ENCODE measurements around the gene SEC22A. TPM values are rescaled to one million over a fixed set of nuclear protein-coding genes. Genes with fewer than 3 reads are reported as not detected.

Gene SEC22A
- polyA plus RNA-seq, 1 donor: 16.5 TPM

- Histone ChIP-seq H3K4me3 (ENCODE audit: low read length) (no peak overlapping the region), H3K36me3 (ENCODE audit: control insufficient read depth, insufficient read depth, low read length) (peaks cover 29% of the 10 kb centered on the region), H3K27ac (ENCODE audit: low read length) (no peak overlapping the region), H3K4me1 (ENCODE audit: control insufficient read depth, insufficient read depth, low read length) (no peaks in the 10 kb centered on the region), H3K9me3 (ENCODE audit: control insufficient read depth, low read depth, low read length) (no peaks in the 10 kb centered on the region), H3K27me3 (ENCODE audit: control insufficient read depth, insufficient read depth, low read length) (no peaks in the 10 kb centered on the region)
- DNase-seq: no peak
- WGBS (ENCODE audit: insufficient coverage, low lambda C conversion rate): no CpG with 5 or more reads among the region's 4 CpGs
Measured at GRCh38 chr3:123315271-123315595, 113.5 kb downstream of the SEC22A start.

- Histone ChIP-seq H3K4me1 (ENCODE audit: control insufficient read depth, insufficient read depth, low read length) (no peaks in the 10 kb centered on the region), H3K27me3 (ENCODE audit: control insufficient read depth, insufficient read depth, low read length) (no peaks in the 10 kb centered on the region), H3K27ac (ENCODE audit: low read length) (no peak overlapping the region), H3K36me3 (ENCODE audit: control insufficient read depth, insufficient read depth, low read length) (peaks cover 39% of the 10 kb centered on the region), H3K9me3 (ENCODE audit: control insufficient read depth, low read depth, low read length) (no peaks in the 10 kb centered on the region), H3K4me3 (ENCODE audit: low read length) (no peak overlapping the region)
- DNase-seq: no peak
- WGBS (ENCODE audit: insufficient coverage, low lambda C conversion rate): 80% methylated on average over 1 of the region's 14 CpGs
Measured at GRCh38 chr3:123317716-123318115, 116.0 kb downstream of the SEC22A start.

GRCh38 chr3:123318374-123318773, 116.6 kb downstream of the SEC22A start:
- Histone ChIP-seq H3K27ac (ENCODE audit: low read length) (no peak overlapping the region), H3K4me1 (ENCODE audit: control insufficient read depth, insufficient read depth, low read length) (no peaks in the 10 kb centered on the region), H3K4me3 (ENCODE audit: low read length) (no peak overlapping the region), H3K36me3 (ENCODE audit: control insufficient read depth, insufficient read depth, low read length) (peaks cover 42% of the 10 kb centered on the region), H3K9me3 (ENCODE audit: control insufficient read depth, low read depth, low read length) (no peaks in the 10 kb centered on the region), H3K27me3 (ENCODE audit: control insufficient read depth, insufficient read depth, low read length) (no peaks in the 10 kb centered on the region)
- WGBS (ENCODE audit: insufficient coverage, low lambda C conversion rate): no CpG with 5 or more reads among the region's 3 CpGs
- no peak for DNase-seq

GRCh38 chr3:123319760-123320159, 118.0 kb downstream of the SEC22A start:
- Histone ChIP-seq H3K27me3 (ENCODE audit: control insufficient read depth, insufficient read depth, low read length) (no peaks in the 10 kb centered on the region), H3K4me3 (ENCODE audit: low read length) (no peak overlapping the region), H3K36me3 (ENCODE audit: control insufficient read depth, insufficient read depth, low read length) (peaks cover 37% of the 10 kb centered on the region), H3K9me3 (ENCODE audit: control insufficient read depth, low read depth, low read length) (no peaks in the 10 kb centered on the region), H3K4me1 (ENCODE audit: control insufficient read depth, insufficient read depth, low read length) (no peaks in the 10 kb centered on the region), H3K27ac (ENCODE audit: low read length) (no peak overlapping the region)
- DNase-seq: no peak
- no CpG with 5 or more reads among the region's 10 CpGs for WGBS (ENCODE audit: insufficient coverage, low lambda C conversion rate)

- Histone ChIP-seq H3K36me3 (ENCODE audit: control insufficient read depth, insufficient read depth, low read length) (peaks cover 40% of the 10 kb centered on the region), H3K27me3 (ENCODE audit: control insufficient read depth, insufficient read depth, low read length) (no peaks in the 10 kb centered on the region), H3K4me3 (ENCODE audit: low read length) (no peak overlapping the region), H3K27ac (ENCODE audit: low read length) (no peak overlapping the region), H3K4me1 (ENCODE audit: control insufficient read depth, insufficient read depth, low read length) (no peaks in the 10 kb centered on the region), H3K9me3 (ENCODE audit: control insufficient read depth, low read depth, low read length) (no peaks in the 10 kb centered on the region)
- no peak for DNase-seq
- no CpG with 5 or more reads among the region's 5 CpGs for WGBS (ENCODE audit: insufficient coverage, low lambda C conversion rate)
Measured at GRCh38 chr3:123320221-123320620, 118.5 kb downstream of the SEC22A start.

- no peak overlapping the region for H3K4me3 ChIP-seq (ENCODE audit: low read length)
- no CpG with 5 or more reads among the region's 8 CpGs for WGBS (ENCODE audit: insufficient coverage, low lambda C conversion rate)
- no peak overlapping the region for H3K27ac ChIP-seq (ENCODE audit: low read length)
- H3K36me3 ChIP-seq (ENCODE audit: control insufficient read depth, insufficient read depth, low read length): peaks cover 41% of the 10 kb centered on the region
- H3K4me1 ChIP-seq (ENCODE audit: control insufficient read depth, insufficient read depth, low read length): no peaks in the 10 kb centered on the region
- H3K9me3 ChIP-seq (ENCODE audit: control insufficient read depth, low read depth, low read length): no peaks in the 10 kb centered on the region
- DNase-seq: no peak
- H3K27me3 ChIP-seq (ENCODE audit: control insufficient read depth, insufficient read depth, low read length): no peaks in the 10 kb centered on the region
Measured at GRCh38 chr3:123321806-123322205, 120.1 kb downstream of the SEC22A start.

- peaks cover 41% of the 10 kb centered on the region for H3K36me3 ChIP-seq (ENCODE audit: control insufficient read depth, insufficient read depth, low read length)
- 70% methylated on average over 2 of the region's 11 CpGs for WGBS (ENCODE audit: insufficient coverage, low lambda C conversion rate)
Measured at GRCh38 chr3:123322866-123323265, 121.1 kb downstream of the SEC22A start.

More at GRCh38 chr3:123322866-123323265, 121.1 kb downstream of the SEC22A start:
- H3K27ac ChIP-seq (ENCODE audit: low read length): no peak overlapping the region
- H3K4me3 ChIP-seq (ENCODE audit: low read length): no peak overlapping the region
- H3K4me1 ChIP-seq (ENCODE audit: control insufficient read depth, insufficient read depth, low read length): no peaks in the 10 kb centered on the region
- DNase-seq: no peak
- no peaks in the 10 kb centered on the region for H3K9me3 ChIP-seq (ENCODE audit: control insufficient read depth, low read depth, low read length)
- no peaks in the 10 kb centered on the region for H3K27me3 ChIP-seq (ENCODE audit: control insufficient read depth, insufficient read depth, low read length)

Other genes with a start within 250 kb of the SEC22A start
- gene SEMA5B, start 174.2 kb upstream of the SEC22A start, polyA plus RNA-seq: 5.4 TPM
- gene PDIA5, start 134.9 kb upstream of the SEC22A start, polyA plus RNA-seq: 39.6 TPM
- gene ADCY5, start 247.1 kb downstream of the SEC22A start, polyA plus RNA-seq: 10.6 TPM

Measured in large intestine (tissue), 3 donors.